IMR-90 (cell line): ENCODE measurements around the gene MBL2. TPM values are rescaled to one million over a fixed set of nuclear protein-coding genes. Genes with fewer than 3 reads are reported as not detected.

ENCODE experiments used
- ATAC-seq: fragments of 200-7000 bp; cut with Tn5 transposase; 2 replicates; pipeline ENCODE4 v1.9.1; 2020; ENCODE audit warnings: low read depth, mild to moderate bottlenecking, moderate library complexity
- BruUV-seq: library from RNA; stranded (reverse); fragments of 400-500 nt; replicated peaks from 2 replicates; lab custom pipeline; 2021; lab: Mats Ljungman, UMichigan
- CTCF ChIA-PET: fragments of 300-600 bp; formaldehyde crosslinking; extraction: SDS; loops from one replicate; lab custom pipeline; 2021; ENCODE audit warnings: antibody characterized with exemption; lab: Yijun Ruan, JAX
- POLR2A ChIA-PET: fragments of 300-600 bp; sonication (Branson Sonifier 250); formaldehyde crosslinking; loops from one replicate; lab custom pipeline; 2022; ENCODE audit warnings: antibody characterized with exemption; ENCODE audit not compliant: unreplicated experiment; lab: Charles Lee
- DNase-seq: peaks from one replicate; pipeline ENCODE4 v3.0.0; 2013
- H2AFZ ChIP-seq: replicated peaks from 2 replicates; pipeline ENCODE3; 2013; ENCODE audit warnings: low read length, mild to moderate bottlenecking; ENCODE audit not compliant: poor library complexity
- H2AK5ac ChIP-seq: 2 replicates; pipeline ENCODE4 v1.6.1; 2013; ENCODE audit warnings: low read depth, low read length, inconsistent platforms
- H2AK9ac ChIP-seq: replicated peaks from 2 replicates; pipeline ENCODE3; 2013; ENCODE audit warnings: mild to moderate bottlenecking, low read depth, low read length, moderate library complexity; ENCODE audit not compliant: poor library complexity
- H2BK120ac ChIP-seq: 2 replicates; pipeline ENCODE4 v1.6.1; 2013; ENCODE audit warnings: low read depth, low read length, inconsistent platforms
- H2BK15ac ChIP-seq: 3 replicates; pipeline ENCODE4 v1.6.1; 2013; ENCODE audit warnings: low read depth, low read length, inconsistent platforms
- H2BK20ac ChIP-seq: 2 replicates; pipeline ENCODE4 v1.6.1; 2013; ENCODE audit warnings: low read depth, mild to moderate bottlenecking, inconsistent platforms, low read length, moderate library complexity
- H2BK5ac ChIP-seq: 2 replicates; pipeline ENCODE4 v1.6.1; 2013; ENCODE audit warnings: mild to moderate bottlenecking, low read depth, low read length, inconsistent platforms; ENCODE audit not compliant: poor library complexity, severe bottlenecking
- H3K14ac ChIP-seq: replicated peaks from 2 replicates; pipeline ENCODE4 v1.6.1; 2013; ENCODE audit warnings: low read depth, low read length, inconsistent platforms
- H3K18ac ChIP-seq: 2 replicates; pipeline ENCODE4 v1.6.1; 2013; ENCODE audit warnings: low read depth, low read length, control low read depth
- H3K23ac ChIP-seq: 2 replicates; pipeline ENCODE4 v1.6.1; 2013; ENCODE audit warnings: low read depth, low read length, inconsistent platforms
- H3K27ac ChIP-seq: 2 replicates; pipeline ENCODE4 v1.5.1; 2013; ENCODE audit warnings: mild to moderate bottlenecking, control low read depth, low read length; ENCODE audit not compliant: insufficient read depth
- H3K27me3 ChIP-seq: 2 replicates; pipeline ENCODE4 v1.6.1; 2013; ENCODE audit warnings: low read length; ENCODE audit not compliant: control insufficient read depth, insufficient read depth
- H3K36me3 ChIP-seq: 2 replicates; pipeline ENCODE4 v1.6.1; 2013; ENCODE audit warnings: low read length, mixed read lengths; ENCODE audit not compliant: control insufficient read depth, insufficient read depth
- H3K4ac ChIP-seq: 2 replicates; pipeline ENCODE4 v1.6.1; 2013; ENCODE audit warnings: low read depth, low read length, inconsistent platforms
- H3K4me1 ChIP-seq: 2 replicates; pipeline ENCODE4 v1.6.1; 2013; ENCODE audit warnings: low read length, mixed read lengths; ENCODE audit not compliant: control insufficient read depth, insufficient read depth
- H3K4me2 ChIP-seq: 2 replicates; pipeline ENCODE4 v1.6.1; 2013; ENCODE audit warnings: low read depth, mild to moderate bottlenecking, control low read depth, low read length, moderate library complexity
- H3K4me3 ChIP-seq: 2 replicates; pipeline ENCODE4 v1.5.1; 2013; ENCODE audit warnings: low read depth, mild to moderate bottlenecking, control low read depth, low read length, moderate library complexity; ENCODE audit not compliant: insufficient read depth
- H3K56ac ChIP-seq: 2 replicates; pipeline ENCODE4 v1.6.1; 2013; ENCODE audit warnings: low read length, inconsistent platforms; ENCODE audit not compliant: insufficient read depth; ENCODE audit errors: extremely low read depth
- H3K79me1 ChIP-seq, 2 experiments: 2 replicates each; pipeline ENCODE4 v1.6.1; 2013; ENCODE audit warnings: low read length in 2 of 2, inconsistent platforms in 1 of 2, low read depth in 1 of 2
- H3K9ac ChIP-seq: 2 replicates; pipeline ENCODE4 v1.6.1; 2013; ENCODE audit warnings: low read depth, low read length, control low read depth
- H3K9me1 ChIP-seq: 2 replicates; pipeline ENCODE4 v1.6.1; 2013; ENCODE audit warnings: low read length, inconsistent platforms; ENCODE audit not compliant: insufficient read depth
- H3K9me3 ChIP-seq: 2 replicates; pipeline ENCODE4 v1.6.1; 2013; ENCODE audit warnings: low read length; ENCODE audit not compliant: control insufficient read depth, insufficient read depth
- H4K20me1 ChIP-seq: 2 replicates; pipeline ENCODE4 v1.6.1; 2013; ENCODE audit warnings: low read length, inconsistent platforms; ENCODE audit not compliant: insufficient read depth
- H4K5ac ChIP-seq: 2 replicates; pipeline ENCODE4 v1.6.1; 2013; ENCODE audit warnings: mild to moderate bottlenecking, low read depth, low read length, control low read depth
- H4K8ac ChIP-seq, 2 experiments: 2 replicates each; pipeline ENCODE4 v1.6.1; 2013; ENCODE audit warnings: low read depth in 2 of 2, low read length in 2 of 2, control low read depth in 1 of 2, inconsistent platforms in 1 of 2
- H4K91ac ChIP-seq: 2 replicates; pipeline ENCODE4 v1.6.1; 2013; ENCODE audit warnings: low read depth, low read length, inconsistent platforms; ENCODE audit not compliant: insufficient read depth
- CEBPB ChIP-seq: IDR thresholded peaks from 2 replicates; pipeline ENCODE4 v1.6.1; 2012; ENCODE audit warnings: low read depth, low read length, improper control_type of control experiment
- CHD1 ChIP-seq: IDR thresholded peaks from 2 replicates; pipeline ENCODE4 v1.6.1; 2012; ENCODE audit warnings: low read depth, low read length, improper control_type of control experiment
- FOS ChIP-seq: fragments of 150-350 bp; IDR thresholded peaks from 2 replicates; pipeline ENCODE4 v1.6.1; 2016; ENCODE audit warnings: low read depth, low read length
- MAFK ChIP-seq: IDR thresholded peaks from 2 replicates; pipeline ENCODE4 v1.6.1; 2012; ENCODE audit warnings: low read depth, low read length, improper control_type of control experiment
- MAZ ChIP-seq: IDR thresholded peaks from 2 replicates; pipeline ENCODE4 v1.6.1; 2012; ENCODE audit warnings: low read depth, mild to moderate bottlenecking, low read length, improper control_type of control experiment, moderate library complexity, borderline replicate concordance
- MXI1 ChIP-seq: IDR thresholded peaks from 2 replicates; pipeline ENCODE4 v1.6.1; 2012; ENCODE audit warnings: low read depth, mild to moderate bottlenecking, low read length, moderate library complexity, borderline replicate concordance
- POLR2A ChIP-seq: IDR thresholded peaks from 2 replicates; pipeline ENCODE4 v1.6.1; 2012; ENCODE audit warnings: mild to moderate bottlenecking, low read depth, low read length
- RAD21 ChIP-seq: IDR thresholded peaks from 2 replicates; pipeline ENCODE4 v1.6.1; 2012; ENCODE audit warnings: low read length, improper control_type of control experiment
- RCOR1 ChIP-seq: IDR thresholded peaks from 2 replicates; pipeline ENCODE4 v1.6.1; 2012; ENCODE audit warnings: mild to moderate bottlenecking, low read length, improper control_type of control experiment; ENCODE audit not compliant: insufficient replicate concordance
- RFX5 ChIP-seq: IDR thresholded peaks from 2 replicates; pipeline ENCODE4 v1.8.0; 2012; ENCODE audit warnings: low read depth, mild to moderate bottlenecking, low read length, moderate library complexity
- WGBS, 2 experiments: methylation state at CpG; one replicate each; pipeline versions ENCODE4 v1.1.5 to v1.1.7; 2013; ENCODE audit warnings: missing lambda C conversion rate in 2 of 2; ENCODE audit not compliant: insufficient read length in 1 of 2; ENCODE audit errors: extremely low coverage in 2 of 2; 5-methylcytosine and 5-hydroxymethylcytosine counted together
- dilution Hi-C: fragments of 300-500 bp; cut with HindIII; formaldehyde crosslinking; loops from one replicate; pipeline ENCODE4 v1.14.3; 2018; ENCODE audit warnings: low sequenced_read_pairs; ENCODE audit not compliant: unreplicated experiment
- in situ Hi-C: fragments of 300-500 bp; cut with MboI; formaldehyde crosslinking; loops from 3 replicates; pipeline ENCODE4 v1.14.3; 2019; ENCODE audit warnings: low sequenced_read_pairs, inconsistent platforms, mixed read lengths
- intact Hi-C: fragments of 100-400 bp; cut with micrococcal nuclease; formaldehyde crosslinking; loops from 2 replicates; pipeline ENCODE4 v1.10.0; 2022
- polyA plus RNA-seq, 3 experiments: library from polyadenylated mRNA; depleted of rRNA; stranded (reverse); fragments of >200 nt; gene quantifications; 2 replicates each; pipeline ENCODE4 v1.2.3, GENCODE V29; 2012; ENCODE audit warnings: low replicate concordance in 1 of 3
- total RNA-seq: library from RNA; depleted of rRNA; stranded (reverse); fragments of >200 nt; gene quantifications from 2 replicates; pipeline ENCODE4 v1.2.3, GENCODE V29; 2012
- TF ChIP-seq, protein P1 (sequence below): fragments of 150-350 bp; IDR thresholded peaks from 2 replicates; pipeline ENCODE4 v1.6.1; 2016; ENCODE audit warnings: low read depth, mild to moderate bottlenecking, low read length, moderate library complexity, borderline replicate concordance
- TF ChIP-seq, protein P2 (sequence below): conservative IDR thresholded peaks from 2 replicates; pipeline ENCODE4 v1.5.1; 2012; ENCODE audit warnings: mild to moderate bottlenecking, low read depth, low read length, improper control_type of control experiment
- TF ChIP-seq, protein P3 (sequence below): fragments of 150-350 bp; IDR thresholded peaks from 2 replicates; pipeline ENCODE4 v1.6.1; 2017; ENCODE audit warnings: mild to moderate bottlenecking, antibody characterized with exemption, low read length, low read depth

Gene MBL2
- total and polyA plus RNA-seq, 2 of the 4 experiments (the other 2 are of a cell fraction), result not detected

DNA sequence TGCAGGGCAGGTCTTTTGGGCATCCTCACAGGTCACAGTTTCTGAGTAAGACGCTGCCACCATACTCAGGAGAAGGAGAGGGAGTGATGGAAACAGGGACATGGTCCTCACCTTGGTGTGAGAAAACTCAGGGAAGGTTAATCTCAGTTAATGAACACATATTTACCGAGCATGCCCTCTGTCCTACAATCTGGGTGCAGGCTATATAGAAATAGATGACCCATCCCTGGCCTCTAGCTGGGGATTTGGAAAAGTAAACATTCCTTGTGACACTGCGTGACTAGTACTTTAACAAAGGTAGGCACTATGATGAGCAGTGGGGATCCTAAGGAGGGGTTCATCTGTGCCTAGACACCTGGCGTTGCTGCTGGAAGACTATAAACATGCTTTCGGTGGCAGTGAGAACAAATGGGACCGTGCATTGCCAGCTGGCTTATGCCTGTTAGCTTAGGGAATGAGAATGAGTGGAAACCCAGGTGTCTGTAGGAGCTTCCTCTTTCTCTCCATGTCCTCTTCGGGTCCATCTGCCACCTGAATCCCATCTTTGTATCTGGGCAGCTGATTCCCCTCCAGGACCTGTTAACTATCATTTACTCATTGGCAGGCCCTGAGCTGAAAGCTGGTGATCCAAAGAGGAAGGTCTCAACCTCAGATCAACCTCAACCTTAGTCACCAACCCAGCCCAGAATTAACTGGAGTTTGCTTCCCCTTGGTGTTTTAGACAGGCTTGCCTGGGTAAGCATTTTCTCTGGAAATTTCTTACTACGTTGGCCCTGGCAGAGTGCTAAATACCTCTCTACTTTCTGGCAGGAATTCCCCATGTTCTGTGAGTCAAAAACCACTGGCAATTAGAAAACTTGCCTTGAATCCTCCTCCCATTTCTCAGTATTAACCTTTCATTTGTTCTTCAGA is 794 bp downstream of the MBL2 start:
- Histone ChIP-seq H2BK5ac (no peak overlapping the region), H4K91ac (no peak overlapping the region), H3K4ac (no peak overlapping the region), H3K56ac (no peak overlapping the region), H3K4me2 (no peak overlapping the region), H3K9ac (no peak overlapping the region), H4K5ac (no peak overlapping the region), H2BK20ac (no peak overlapping the region), H3K4me1 (no peaks in the 10 kb centered on the region), H3K27ac (no peak overlapping the region), H3K14ac (no peak overlapping the region), H3K4me3 (no peak overlapping the region), H3K23ac (no peak overlapping the region), H2AK5ac (no peak overlapping the region), H3K18ac (no peak overlapping the region), H3K79me1 (no peaks in the 10 kb centered on the region), H2BK120ac (no peak overlapping the region), H3K9me1 (no peaks in the 10 kb centered on the region), H2BK15ac (no peak overlapping the region), H2AK9ac (no peak overlapping the region), H4K8ac (no peak overlapping the region), H3K27me3 (peaks cover 6% of the 10 kb centered on the region), H4K20me1 (no peaks in the 10 kb centered on the region), H2AFZ (no peak overlapping the region), H3K36me3 (no peaks in the 10 kb centered on the region), H3K9me3 (no peaks in the 10 kb centered on the region)
- intact Hi-C loops (no loop called here), in situ Hi-C loops (no loop called here), dilution Hi-C loops (no loop called here)
- ChIA-PET POLR2A (no interaction called here), CTCF (interaction anchor here (0.5 kb wide), 1 partner anchor 521 kb away, joined by 3 read pairs; no protein-coding TSS in a partner anchor)
- WGBS, 2 experiments, result 83% methylated on average over 1 of the region's 8 CpGs; no CpG with 5 or more reads in 1 of the 2 experiments
- DNase-seq, result no peak
- BruUV-seq, result no TSS peak
- no peak for ATAC-seq
- TF ChIP-seq FOS, result no peak
- no peak for TF ChIP-seq CEBPB
- TF ChIP-seq RAD21, result no peak
- TF ChIP-seq RFX5, result no peak
- TF ChIP-seq, protein P1, sequence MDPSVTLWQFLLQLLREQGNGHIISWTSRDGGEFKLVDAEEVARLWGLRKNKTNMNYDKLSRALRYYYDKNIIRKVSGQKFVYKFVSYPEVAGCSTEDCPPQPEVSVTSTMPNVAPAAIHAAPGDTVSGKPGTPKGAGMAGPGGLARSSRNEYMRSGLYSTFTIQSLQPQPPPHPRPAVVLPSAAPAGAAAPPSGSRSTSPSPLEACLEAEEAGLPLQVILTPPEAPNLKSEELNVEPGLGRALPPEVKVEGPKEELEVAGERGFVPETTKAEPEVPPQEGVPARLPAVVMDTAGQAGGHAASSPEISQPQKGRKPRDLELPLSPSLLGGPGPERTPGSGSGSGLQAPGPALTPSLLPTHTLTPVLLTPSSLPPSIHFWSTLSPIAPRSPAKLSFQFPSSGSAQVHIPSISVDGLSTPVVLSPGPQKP, result no peak
- TF ChIP-seq CHD1, result no peak
- no peak for TF ChIP-seq POLR2A
- no peak for TF ChIP-seq MXI1
- TF ChIP-seq, protein P2, sequence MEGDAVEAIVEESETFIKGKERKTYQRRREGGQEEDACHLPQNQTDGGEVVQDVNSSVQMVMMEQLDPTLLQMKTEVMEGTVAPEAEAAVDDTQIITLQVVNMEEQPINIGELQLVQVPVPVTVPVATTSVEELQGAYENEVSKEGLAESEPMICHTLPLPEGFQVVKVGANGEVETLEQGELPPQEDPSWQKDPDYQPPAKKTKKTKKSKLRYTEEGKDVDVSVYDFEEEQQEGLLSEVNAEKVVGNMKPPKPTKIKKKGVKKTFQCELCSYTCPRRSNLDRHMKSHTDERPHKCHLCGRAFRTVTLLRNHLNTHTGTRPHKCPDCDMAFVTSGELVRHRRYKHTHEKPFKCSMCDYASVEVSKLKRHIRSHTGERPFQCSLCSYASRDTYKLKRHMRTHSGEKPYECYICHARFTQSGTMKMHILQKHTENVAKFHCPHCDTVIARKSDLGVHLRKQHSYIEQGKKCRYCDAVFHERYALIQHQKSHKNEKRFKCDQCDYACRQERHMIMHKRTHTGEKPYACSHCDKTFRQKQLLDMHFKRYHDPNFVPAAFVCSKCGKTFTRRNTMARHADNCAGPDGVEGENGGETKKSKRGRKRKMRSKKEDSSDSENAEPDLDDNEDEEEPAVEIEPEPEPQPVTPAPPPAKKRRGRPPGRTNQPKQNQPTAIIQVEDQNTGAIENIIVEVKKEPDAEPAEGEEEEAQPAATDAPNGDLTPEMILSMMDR, result no peak
- no peak for TF ChIP-seq MAFK
- TF ChIP-seq RCOR1, result no peak
- TF ChIP-seq, protein P3, sequence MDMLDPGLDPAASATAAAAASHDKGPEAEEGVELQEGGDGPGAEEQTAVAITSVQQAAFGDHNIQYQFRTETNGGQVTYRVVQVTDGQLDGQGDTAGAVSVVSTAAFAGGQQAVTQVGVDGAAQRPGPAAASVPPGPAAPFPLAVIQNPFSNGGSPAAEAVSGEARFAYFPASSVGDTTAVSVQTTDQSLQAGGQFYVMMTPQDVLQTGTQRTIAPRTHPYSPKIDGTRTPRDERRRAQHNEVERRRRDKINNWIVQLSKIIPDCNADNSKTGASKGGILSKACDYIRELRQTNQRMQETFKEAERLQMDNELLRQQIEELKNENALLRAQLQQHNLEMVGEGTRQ, result no peak
- TF ChIP-seq MAZ, result no peak
